HG03039 (cell line): Measurements from ENCODE around the gene NSMCE4A.
"Not testable (repeated sequence)": the region's sequence is repeated elsewhere in the genome, so short reads cannot be mapped to it uniquely, and the experiment has no call there.

Experiments
- ATAC-seq: cut with Tn5 transposase; IDR thresholded peaks from one replicate; pipeline ENCODE4 v1.9.1; 2021; ENCODE audit warnings: mild to moderate bottlenecking, moderate library complexity; ENCODE audit not compliant: unreplicated experiment

NSMCE4A gene

DNA sequence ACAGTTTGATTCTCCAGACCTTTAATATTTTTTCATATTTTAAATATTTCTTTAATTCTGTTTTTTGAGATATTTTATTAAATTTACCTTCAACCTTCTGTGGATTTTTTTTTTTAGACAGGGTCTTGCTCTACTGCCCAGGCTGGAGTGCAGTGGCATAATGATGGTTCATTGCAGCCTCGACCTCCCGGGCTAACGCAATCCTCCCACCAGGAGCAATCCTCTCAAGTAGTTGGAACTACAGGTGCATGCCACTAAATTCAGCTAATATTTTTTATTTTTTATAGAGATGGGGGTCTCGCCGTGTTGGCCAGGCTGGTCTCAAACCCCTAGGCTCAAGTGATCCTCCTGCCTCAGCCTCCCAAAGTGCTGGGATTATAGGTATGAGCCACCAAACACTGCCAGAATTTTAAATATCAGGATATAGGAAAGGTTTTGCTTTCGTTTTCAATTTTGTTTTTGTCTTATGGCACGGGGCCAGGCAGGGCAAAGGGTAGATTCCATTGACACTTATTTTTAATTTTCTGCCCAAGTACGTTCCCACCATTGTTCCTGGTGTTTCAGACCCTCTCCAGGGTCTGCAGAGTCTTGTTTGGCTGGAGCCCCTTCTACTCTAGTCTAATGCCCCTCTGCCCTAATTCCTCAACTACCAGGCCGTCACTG is 15.1 kb upstream of the NSMCE4A start:
- ATAC-seq: no peak

DNA sequence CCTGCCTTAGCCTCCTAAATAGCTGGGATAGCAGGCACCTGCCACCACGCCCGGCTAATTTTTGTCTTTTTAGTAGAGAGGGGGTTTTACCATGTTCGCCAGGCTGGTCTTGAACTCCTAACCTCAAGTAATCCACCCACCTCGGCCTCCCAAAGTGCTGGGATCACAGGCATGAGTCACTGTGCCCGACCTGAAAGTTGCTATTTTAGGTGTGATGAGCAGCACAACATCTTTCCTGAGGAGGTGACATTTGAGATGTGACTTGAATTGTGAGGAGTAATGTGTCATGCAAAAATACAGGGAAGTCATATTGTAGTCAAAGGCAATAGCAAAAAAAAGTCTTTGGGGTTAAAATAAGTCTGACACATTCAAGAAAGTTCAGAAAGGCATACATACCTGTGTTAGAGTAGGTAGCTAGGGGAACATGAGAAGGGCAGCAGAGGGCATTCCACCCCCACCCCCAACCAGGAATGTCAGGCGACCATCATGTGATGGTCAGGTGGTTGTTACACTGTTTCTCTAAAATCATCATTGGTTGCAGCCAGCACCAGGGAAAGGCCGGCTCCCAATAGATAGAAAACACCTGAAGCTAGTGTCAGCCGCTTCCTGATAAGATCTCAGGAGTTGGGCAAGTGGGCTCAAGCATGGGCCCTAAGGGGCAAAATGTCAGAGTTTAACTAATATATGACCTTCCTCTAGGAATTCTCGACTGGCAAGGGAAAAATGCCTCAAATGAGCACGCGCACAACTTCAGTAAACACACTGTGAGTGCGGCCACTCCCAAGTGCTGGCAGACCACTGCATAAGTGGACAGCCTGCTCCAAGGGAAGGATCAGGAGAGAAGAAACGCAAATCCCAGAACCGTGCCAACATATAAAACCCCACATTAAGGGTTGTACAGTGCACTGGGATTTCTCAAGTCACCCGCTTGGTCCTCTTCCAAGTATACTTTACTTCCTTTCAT is 13.6 kb upstream of the NSMCE4A start, which contains the start of gene TACC2:
TSS of gene TACC2 (plus strand) at position 803 of the 964 bp plus-strand sequence. CDS start 32,819 bp downstream, outside the sequence.
- ATAC-seq: no peak

DNA sequence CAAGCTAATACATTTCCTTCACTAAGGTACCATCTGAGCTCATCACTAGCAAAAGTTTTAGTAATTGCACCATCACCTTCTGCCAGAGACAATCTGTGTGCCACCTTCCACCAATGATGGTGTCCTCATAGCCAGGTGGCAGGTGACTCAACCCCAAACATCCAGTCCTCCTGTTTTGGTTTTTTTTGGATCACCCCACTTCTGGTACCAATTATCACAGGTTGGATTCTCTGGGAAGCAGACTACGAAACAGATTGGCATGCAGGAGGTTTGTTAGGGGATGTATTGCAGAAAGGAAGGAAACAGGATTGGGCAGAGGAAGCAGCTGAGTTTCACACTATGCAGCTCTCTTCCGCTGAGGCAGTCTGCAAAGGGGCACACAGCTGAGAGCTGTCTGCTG is 9.4 kb upstream of the NSMCE4A start:
- ATAC-seq: no peak

DNA sequence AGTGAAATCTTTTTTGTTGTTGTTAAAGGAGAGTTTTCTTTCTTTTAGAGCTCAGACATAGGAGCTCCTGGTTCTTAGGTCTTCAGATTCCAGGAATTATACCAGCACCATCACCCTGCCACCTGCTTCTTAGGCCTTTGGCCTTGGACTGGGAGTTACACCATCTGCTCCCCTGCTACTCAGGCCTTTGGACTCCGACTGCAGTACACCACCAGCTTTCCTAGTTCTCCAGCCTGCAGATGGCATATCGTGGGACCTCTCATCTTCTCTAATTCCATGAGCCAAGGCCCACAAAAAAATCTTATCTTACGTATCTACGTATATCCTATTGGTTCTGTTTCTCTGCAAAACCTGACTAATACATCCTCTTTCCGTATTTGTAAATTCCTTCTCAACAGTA is 8.8 kb upstream of the NSMCE4A start:
- no peak for ATAC-seq

DNA sequence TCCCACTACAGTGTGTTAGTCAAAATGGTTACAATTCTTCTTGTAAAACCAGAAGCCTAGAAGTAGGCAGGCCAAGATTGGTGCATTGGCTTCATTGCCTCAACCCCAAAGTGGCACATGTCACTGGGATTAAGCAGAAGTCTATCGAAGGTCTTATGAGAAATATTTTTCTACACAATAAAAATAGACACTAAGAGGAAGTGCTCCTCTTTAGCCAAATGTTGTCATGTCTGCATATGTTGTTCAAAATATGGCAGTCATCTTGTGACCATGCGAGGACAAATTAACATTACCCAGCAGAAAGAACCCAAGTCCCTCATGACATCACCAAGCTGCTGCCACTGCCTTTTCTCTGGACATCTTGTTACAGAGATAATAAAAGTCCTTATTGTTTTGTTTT is 6.3 kb upstream of the NSMCE4A start:
- no peak for ATAC-seq

DNA sequence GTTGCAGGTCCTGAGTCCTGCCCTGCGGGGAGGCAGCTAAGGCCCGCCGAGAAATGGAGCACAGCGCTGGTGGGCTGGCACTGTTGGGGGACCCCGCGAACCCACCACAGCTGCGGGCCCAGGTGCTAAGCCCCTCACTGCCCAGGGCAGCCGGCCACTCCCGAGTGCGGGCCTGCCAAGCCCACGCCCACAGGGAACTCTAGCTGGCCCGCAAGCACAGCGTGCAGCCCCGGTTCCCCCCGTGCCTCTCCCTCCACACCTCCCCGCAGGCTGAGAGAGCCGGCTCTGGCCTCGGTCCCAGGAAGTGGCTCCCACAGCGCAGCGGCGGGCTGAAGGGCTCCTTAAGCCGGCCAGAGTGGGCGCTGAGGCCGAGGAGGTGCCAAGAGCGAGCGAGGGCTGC is 3.5 kb upstream of the NSMCE4A start:
- no peak for ATAC-seq

DNA sequence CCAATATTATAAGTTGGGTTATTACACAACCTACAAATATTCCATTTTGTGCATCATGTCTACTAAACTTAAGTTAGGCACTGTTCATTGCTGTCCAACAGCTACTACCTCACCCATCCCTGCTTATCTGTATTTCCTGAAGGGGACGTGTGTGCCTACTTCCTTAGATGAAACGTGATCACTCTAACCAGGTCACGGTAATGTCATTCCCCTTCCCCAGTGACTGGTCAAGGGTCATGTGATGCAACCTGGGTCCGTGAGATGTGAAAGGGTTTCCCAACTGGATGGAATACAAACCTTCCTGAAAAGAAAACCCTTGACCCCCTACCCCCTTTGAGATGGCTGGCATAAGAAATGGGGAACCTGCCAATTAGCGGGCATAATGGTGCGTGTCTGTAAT is 1.6 kb upstream of the NSMCE4A start:
- no peak for ATAC-seq

DNA sequence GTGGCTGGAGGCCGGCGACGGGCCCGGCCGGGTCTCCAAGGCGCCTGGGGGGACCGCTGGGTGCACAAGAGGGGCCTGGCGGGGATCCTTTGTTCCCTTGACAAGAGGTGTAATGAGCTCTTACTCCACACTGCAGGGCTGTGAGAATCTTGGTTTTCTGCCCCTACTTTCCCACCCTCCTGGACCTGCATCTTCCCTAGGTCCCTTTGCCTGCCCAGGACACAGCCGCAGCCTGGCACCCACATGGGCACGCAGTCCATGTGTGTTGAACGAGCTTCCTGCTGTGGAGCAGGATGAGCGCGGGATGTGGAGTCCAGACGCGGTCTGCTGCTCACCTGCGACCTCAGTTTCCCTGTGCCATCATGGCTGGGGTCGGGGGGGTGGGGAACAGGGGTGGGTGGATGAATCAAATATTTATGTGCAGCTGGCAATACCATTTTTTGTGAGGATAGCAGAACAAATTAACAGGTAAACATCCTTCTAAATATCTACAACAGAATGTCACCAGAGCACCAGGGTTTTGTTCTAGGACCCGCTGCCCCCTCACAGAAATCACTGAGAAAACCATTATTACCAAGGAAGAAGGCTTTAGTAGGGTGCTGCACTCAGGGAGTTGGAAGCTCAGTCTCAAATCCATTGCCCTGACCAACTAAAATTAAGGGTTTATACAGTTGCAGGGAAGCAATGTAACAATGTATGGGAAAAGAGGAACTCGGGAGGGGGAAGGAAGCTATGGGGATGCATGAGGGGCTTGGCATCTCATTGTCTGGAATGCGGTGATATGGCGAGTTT is 474 bp upstream of the NSMCE4A start:
- ATAC-seq: no peak

DNA sequence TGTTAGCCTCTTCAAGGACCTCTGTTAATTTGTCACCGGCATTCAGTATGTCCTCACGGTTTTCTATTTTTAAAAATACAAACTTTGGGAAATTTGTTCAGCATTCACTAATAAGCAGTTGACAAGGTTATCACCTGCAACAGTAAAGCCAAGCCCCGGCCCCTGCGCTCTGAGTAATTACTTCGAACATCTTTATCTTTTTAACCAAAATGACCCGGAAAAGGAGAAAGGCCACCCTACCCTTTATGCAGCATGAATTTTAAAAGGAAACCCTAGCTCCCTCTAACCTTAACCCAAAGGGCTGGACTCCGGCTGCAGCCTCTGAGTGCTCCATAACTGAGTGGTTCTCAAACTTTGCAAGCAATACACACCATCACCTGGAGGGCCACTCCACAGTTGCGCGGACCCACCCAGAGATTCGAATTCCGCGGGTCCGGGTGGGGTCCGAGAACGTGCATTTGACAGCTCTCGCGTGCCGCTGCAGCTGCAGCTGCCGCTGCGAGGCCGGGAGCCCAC is 940 bp downstream of the NSMCE4A start:
- ATAC-seq: peak; percentile 22

DNA sequence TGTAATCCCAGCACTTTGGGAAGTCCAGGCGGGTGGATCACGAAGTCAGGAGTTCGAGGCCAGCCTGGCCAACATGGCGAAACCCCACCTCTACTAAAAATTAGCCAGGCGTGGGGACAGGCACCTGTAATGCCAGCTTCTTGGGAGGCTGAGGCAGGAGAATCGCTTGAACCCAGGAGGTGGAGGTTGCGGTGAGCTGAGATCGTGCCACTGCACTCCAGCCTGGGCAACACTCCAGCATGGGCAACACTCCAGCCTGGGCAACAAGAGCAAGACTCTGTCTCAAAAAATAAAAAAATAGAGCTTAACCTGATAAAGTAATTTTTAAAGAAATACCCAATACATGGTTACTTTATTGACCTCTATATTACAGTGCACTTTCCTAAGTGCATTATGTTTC is 5.9 kb downstream of the NSMCE4A start:
- not testable (repeated sequence) for ATAC-seq

DNA sequence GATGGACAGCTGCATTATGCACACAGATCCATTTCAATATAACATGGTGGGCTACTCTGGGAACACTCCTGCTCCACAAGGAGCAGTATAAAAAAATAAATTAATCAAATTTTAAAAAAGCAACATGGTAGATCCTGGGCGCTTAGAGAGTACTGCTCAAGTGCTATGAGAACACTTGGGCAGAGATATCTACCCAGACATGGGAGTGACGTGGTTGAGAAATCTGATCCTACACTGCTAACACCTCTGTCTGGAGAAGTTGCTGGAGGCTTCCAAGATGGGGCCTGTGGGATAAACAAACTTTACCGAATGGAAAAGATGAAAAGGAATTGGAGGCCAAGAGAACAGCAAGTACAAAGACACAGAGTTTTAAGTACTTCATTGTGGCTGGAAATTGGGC is 9.0 kb downstream of the NSMCE4A start:
- ATAC-seq: no peak

DNA sequence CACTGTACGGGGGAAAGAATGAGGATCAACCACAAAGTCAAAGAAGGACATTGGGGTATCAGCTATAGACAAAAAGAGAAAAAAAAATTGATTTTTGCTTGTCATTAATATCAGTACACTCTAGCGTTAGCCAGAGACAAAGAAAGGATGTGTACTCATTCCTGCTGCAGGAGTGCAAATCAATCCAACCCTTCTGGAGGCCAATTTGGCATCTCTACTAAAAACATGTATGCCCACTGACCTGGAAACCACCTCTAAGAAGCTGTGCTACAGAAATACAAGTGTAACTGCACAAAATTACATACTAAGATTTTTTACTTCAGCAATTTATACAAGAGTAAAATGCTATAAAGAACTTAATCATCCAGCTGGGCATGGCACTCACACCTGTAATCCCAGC is 13.6 kb downstream of the NSMCE4A start:
- ATAC-seq: no peak

DNA sequence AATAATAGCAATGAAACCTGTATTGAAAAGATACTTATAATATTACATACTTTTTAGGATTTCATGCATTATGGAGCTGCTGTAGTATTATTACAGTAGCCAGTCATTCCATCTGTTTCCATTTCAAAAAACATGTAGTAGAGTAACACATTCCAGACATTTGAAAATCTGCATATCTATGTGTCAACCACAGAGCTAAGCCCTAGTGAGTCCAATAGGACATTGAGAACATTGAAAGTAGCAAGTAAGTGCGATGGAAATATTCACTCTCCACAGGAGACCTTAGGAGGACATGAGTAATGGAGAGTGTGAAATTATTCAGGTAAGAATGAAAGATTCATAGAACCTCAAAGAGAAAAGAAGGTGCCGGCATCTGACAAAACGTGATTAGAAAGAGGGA is 15.3 kb downstream of the NSMCE4A start:
- no peak for ATAC-seq

DNA sequence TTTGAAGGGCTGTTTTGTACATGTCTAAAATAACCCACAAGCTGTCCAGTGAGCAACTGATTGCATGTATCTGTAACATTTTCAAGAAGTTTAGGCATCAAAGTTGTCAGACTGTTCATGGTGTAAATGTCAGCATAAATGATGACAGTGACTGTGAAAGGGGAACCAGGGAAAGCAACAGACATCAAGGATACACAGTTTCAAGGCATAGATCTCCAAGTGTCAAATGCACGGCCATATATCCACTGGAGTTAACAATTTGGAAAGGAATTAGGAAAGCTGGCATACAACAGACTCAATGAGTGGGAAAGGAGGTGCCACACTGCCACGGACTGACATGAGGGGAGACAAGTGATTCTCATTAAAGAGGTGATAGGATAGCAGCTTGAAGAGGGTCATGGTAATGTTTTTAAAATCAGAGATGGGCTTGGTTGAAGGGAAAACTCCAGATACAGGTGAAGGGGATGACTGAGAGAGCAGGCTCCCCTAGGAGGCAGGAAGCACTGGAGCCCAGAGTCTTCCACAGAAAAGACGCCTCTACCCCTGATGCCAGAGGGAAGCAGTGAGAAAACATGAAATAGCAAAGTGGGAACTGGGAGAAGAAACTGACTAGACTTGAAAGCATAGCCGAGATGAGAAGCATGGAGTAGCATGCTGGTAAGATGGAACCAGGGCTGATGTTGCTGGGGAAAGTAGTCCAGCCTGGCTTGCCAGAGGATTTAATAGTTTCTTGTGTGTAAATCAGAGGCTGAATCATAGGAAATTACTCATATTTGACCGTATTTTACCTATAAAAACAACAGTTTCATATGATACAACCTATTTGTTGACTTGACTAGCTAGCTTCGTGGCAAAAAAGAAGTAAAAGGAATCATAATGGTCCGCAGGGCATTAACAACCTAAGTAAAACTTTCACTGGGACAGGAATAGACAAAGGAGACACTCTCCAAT is 18.6 kb downstream of the NSMCE4A start:
- ATAC-seq: no peak

DNA sequence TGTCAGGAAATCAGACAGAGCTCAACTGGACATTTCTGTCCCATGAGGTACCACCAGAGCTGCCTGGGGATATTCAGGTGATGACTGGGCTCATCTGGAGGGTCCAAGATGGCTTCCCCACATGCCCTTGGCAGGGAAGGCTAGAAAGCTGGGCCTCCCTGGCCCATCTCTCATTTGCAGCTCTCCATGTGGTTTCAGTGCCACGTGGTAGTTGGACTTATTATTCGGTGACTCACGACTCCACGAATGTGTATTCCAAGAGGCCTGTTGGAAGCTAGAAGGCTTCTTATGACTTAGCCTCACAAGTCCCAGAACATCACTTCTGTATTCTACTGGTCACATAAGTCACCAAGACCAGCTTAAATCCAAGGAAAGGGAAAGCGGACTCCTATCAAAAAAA is 22.8 kb downstream of the NSMCE4A start:
- ATAC-seq: no peak

DNA sequence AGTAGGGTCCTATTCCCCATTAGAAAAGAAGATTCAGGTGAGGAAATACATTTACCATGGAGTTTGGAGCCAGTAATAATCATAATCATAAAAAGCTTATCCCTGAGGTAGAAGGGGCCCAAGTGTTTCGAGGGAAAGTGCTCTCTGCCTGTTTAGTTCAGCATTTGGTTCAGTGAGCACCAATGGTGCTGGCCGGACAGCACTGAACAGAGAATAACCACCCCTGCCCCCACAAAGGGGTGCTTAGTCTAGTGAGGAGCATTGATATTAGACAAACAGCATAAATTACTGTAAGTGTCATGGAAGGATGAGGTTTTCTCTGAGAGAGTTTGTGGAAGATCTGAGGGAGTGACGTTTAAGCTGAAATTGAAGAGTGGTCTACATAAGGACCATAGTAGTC is 25.6 kb downstream of the NSMCE4A start:
- no peak for ATAC-seq

DNA sequence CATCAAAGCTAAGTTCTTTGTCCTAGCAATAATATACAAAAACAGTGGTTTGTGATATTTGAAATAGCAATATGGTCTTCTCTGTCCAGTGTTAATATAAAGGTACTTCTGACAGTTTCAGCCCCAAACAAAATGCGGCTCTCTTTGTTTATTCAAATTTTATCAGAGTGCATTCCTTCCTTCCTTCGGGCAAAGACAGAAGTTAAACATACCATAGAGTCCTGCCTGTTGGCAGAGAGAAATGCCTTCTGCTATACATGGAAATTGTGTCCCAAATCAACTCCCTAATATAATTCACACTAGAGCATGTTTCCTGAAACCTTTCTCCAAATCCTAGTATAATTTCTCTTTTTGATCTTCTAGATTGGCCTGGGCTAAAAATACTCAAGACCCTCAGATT is 26.0 kb downstream of the NSMCE4A start:
- no peak for ATAC-seq

DNA sequence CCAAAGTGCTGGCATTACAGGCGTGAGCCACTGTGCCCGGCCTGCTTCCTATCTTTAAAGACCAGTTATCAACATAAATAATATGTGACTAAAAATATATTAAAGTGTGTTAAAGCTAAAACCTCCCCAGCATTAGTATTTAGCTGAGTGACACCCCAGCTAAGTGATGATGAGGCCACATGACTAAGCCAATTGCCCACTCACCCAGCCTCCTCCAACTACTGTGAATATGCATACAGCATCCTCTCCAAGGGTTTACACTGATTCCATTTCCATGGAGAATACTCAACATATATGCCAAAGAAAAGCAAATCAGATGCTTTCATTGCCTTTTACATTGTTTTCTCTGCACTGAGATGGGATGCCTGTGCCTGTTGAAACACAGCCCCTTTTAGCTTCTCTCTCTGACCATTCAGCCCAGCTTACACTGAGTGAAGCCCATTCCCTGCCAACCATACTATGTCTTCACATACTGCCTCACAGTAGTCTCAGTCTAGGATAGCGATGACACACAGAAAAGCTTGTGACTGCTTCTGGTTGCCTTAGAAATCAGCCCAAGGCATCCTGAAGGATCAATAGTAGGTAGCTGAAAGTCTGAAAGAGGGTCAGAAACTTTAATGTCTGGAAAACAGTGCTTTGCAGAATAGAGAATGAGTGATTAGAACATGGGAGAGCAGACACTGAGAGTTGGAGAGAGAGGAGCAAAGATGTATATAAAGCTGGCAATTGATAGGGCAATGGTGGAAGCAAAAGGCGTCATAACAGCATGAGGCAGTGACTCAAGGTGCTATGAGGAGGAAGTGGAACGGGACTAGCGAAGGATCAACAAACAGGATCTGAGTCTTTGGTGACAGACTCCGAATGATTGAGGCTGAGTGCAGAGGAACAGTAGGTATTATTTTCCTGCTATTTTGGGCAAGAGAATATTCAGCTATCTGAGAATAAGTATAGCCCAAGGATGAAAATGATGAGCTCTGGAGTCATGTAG is 27.4 kb downstream of the NSMCE4A start:
- no peak for ATAC-seq
